HuH-7.5 (cell line): ENCODE data around the gene DCP1B.
A peak's percentile ranks its signal among the peaks of the same experiment; 100 is the strongest.

Experiments used
- DNase-seq: peaks from one replicate; pipeline ENCODE4 v3.0.0; 2011; ENCODE audit warnings: low spot score

Gene DCP1B

DNA sequence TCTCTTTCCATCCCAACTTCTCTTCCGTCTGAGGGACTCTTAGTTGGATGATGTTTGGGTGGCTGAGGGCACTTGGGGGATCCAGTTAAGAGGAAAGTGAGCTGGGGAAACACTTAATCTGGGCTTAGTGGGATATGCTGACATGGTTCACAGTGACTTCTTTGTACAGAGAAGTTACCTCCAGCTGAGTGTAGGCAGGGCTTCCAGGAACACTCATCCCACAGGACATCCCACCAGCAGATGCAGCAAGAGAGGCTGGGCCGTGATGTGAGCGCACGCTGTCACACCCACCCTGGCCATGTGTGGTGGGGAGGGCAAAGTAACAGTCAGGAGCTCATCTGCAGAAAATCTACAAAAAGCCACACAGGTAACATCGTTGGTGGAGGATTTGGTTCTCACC, 85.0 kb downstream of the DCP1B start:
- peak; percentile 14 for DNase-seq

DNA sequence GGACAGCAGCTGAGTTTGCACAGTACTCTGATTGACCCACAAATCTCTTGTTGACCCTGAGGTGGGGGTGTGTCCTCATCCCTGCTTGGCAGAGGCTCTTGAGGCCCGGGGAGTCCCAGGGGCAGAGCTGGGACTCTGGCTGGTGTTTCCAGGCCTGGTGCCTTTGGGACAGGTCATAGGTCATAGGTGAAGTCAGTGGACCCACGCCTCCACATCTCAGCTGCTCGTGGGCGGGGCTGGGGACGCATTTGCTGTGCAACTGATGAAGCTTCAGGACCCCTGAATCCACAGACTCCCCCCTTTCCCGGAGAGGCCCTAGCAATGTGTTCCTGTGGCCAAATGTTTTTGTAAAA, 85.4 kb downstream of the DCP1B start:
- DNase-seq, result no peak

GRCh38 chr12:1918081-1918883, 86.0 kb downstream of the DCP1B start, which contains the start of gene CACNA2D4:
Gene CACNA2D4 (minus strand): TSS chr12:1918652. CDS start chr12:1918473, 179 bp downstream.
- no peak for DNase-seq

GRCh38 chr12:1917172-1918070, 86.8 kb downstream of the DCP1B start:
- DNase-seq, result no peak

DNA sequence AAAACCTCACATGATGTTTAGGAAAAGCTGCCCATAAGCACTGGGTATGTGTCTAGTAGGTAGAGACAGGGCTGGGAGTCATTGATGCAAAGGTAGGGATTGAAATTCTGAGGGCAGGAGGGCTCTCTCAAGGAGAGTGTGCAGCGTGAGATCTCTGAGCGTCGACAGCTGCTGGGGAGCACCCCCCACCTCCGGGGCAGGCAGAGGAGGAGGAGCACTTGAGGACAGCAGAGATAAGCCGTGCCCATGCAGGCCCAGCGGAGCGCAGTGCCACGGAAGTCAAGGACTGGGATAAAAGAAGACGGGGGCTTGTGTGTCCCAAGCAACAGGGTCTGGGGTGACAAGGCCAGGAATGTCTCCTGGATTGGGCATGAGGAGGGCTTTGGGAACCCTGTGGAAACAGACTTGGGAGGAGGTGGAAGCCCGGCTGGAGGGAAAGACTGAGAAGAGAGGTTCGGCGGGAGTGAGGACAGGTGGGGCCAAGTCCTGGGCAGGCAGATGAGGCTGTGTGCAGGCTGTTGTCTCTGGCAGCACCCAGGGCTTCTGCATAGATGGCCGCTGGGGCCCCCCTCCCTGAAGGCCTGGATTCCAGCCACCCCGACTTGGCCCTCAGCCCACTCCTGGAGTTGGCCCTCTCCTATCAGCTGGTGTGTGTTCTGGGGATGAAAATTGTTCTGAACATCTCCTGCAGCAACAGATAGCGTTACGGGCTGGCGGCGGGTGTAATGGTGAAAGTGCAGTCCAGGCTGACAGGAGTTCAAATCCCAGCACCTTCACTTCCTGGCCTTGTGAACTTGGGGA, 87.7 kb downstream of the DCP1B start:
- no peak for DNase-seq

DNA sequence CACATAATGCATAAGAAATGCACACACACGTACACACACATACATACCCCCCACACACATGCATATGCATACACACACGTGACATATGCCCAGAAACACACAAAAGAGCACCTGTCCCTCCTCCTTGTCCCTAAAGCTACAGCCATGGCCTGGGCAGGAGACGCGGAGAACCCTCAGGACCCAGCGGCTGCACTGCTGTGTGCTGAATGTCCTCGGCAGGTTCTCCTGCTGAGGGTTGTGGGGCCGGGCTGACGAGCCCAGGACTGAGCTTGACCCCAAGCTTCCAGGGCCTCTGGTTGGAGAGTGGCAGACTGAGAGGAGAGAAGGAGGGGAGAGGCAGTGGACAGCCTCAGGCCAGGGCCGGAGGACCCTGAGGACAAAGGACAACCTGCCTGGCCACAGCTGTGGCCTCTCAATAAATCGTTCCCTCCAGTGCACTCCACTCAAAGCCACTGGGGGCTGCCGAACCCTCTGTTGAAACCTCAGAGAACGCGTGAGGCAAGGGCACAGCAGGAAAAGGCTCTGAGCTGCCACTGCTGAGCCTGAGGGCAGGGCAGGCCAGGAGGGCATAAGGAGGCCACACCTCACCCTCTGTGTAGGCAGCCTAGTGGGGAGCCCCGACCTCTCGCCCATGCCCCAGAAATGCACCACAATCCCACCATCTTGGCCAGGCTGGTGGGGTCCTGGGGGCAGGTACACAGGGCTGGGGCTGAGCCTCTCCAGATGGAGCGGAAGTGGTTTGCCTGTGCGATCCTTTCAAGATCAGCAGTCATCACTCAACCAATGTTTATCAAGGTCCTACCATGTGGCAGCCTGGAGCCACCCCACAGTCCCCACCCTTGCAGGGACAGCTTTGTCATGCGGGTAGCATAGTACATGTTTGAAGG, 88.9 kb downstream of the DCP1B start:
- no peak for DNase-seq

GRCh38 chr12:1914114-1914911, 89.9 kb downstream of the DCP1B start:
- DNase-seq, result no peak

DNA sequence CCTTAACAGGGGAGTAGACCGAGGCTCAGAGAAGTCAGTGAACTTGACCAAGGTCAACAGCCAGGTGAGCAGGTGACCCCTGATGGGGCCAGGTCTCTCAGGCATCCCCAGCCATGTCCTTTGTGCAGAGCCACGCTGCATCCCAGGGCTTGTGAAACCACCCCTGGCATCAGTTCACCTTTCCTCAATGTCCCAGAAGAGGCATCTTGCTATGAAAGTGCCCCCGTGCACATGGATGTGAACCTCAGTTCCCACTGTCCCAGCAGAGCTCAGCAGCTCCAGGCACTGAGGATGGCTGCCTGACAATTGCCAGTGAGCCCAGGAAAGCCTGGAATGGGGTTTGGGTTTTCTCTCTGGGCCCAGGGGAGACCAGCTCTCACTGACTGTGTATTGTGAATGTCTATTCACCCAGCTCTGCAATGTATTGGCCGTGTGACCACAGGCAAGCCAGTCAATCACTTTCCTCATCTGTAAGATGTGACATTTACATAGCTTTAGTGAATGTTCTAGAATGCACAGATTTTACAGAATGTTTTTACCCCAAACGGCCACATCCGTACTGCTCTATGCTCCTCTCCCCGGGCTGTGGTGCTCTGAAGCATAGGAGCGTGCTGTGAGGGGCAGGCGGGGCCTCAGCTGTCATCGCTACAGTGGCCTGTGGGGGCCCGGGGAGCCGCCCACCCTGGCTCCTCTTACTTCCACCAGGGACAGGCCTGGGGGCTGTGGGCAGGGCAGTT, 90.7 kb downstream of the DCP1B start:
- no peak for DNase-seq

- no peak for DNase-seq
Observed at GRCh38 chr12:1912580-1913376, 91.5 kb downstream of the DCP1B start.

DNA sequence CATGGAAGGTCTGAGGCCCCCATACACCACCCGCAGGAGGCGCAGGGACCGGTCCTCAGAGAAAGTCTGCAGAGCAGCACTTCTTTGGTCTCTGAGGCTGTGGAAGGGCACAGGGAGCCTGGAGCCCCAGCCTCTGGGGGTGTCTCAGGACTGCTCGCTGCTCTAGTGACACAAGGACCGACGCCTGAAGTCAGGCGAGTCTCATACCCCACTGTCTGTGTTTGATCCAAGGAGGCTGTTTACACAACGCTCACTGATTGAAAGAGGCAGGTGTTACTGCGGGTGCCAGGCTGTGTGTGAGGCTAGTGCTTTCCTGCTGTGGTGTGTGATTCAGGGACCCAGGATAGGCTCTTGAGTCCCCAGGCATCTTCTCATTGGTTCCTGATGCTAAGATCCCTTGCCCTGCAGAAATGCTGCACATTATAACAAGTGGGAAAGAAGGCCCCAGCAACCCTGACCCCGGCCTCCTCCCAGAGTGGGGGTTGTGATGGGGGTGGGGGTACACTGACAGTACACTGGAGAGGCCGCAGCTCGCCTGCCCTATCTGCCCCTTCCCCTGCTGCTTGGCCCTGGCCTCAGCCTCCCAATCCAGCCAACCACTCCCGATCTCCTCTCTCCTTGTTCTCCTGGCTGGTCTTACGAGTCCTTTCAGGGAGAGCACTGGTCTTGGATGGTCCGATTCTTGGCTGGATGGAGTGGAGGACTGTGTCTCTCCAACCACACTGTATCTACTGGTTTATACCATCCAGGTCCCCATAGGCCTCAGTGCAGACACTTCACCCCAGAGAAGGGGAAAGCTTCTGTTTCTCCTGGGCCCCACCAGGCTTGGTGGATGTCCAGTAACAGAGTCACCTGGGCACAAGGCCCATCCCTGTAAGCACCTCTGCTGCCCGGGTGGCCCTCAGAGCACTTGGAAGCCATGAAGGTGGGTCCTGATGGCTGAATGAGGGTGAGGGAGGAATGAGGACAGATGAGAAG, 92.4 kb downstream of the DCP1B start:
- no peak for DNase-seq

DNA sequence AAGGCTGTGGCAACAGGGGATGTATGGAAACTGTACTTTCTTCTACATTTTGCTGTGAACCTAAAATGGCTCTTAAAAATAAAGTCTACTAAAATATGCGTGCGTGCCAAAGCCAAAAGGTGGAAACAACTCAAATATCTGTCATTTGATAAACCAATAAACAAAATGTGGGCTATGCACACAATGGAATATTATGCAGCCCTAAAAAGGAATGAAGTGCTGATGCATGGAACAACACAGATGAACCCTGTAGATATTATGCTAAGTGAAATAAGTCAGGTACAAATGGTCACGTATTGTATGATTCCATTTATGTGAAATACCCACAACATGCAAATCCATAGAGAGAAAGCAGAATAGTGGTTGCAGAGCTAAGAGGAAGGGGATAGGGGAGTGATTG, 93.8 kb downstream of the DCP1B start:
- DNase-seq, result no peak

DNA sequence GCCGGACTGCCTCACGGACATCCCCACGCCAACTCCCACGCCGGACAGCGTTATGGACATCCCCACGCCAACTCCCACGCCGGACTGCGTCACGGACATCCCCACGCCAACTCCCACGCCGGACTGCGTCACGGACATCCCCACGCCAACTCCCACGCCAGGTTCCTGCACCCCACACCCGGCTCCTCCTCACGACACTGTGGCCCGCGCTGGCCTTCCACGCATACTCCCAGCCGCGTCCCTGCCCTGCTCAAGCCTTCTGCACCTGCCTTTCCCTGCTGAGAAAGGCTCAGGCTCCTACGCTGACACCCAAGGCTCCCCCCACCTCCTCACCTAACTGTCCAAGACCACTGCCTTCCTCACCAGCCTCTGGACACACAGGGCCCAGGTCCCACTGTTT, 95.5 kb downstream of the DCP1B start:
- DNase-seq, result no peak

DNA sequence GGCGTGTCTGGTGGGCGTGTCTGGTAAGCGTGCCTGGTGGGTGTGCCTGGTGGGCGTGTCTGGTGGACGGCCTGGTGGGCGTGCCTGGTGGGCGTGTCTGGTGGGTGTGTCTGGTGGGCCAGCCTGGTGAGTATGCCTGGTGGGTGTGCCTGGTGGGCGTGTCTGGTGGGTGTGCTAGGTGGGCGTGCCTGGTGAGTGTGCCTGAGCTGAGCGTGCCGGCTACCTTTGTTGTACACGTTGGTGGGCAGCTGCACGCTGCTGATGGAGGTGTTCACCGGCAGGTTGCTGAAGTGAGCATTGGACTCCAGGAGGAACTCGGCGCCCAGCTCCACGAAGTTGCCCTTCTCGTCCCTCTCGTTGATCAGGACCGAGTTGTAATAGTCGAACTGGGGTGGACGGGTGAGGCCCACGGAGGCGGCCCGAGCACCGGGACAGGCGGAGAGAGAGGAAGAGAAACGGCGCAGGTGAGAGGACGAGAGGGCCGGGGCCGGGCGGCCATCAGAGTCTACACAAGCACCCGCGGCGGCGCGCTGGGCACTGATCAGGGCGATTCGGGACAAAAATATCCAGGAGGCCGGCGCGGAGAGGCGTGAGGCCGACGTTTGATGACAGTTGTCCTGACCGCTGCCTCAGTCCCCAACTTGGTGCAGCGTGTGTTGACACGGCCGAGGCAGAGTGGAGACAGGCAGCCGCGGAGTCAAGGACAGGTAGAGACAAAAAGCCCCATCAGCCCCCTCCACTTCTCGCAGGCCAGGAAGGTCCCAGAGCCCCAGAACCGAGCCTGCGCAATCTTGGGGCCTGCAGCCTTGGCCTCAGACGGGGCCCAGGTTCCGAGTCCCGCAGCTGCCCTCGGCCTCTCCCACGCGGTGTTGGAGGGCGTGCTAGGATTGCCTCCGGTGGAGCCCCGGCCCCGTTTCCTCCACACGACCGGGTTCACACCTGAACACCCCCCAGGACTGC, 96.3 kb downstream of the DCP1B start:
- DNase-seq, result no peak

DNA sequence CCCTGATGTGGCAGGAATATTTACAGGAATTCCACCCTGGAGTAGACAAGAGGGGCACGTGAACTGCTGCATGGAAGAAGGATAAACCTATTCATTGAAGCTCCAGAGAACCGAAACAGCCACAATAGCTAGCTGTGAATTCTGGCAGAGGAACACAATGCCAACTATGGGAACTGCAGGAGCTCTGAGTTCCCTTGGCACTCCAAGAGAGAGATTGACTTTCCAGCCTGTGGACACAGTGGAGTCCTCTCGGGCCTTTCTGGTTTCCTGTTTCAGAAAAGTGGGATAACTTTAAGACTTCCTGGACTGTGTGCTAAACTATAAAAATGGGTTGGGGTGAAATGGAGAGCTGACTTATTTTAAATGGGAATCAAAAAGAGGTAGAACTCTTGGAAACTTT, 97.7 kb downstream of the DCP1B start:
- DNase-seq, result no peak

- no peak for DNase-seq
Observed at GRCh38 chr12:1904875-1905274, 99.4 kb downstream of the DCP1B start.

DNA sequence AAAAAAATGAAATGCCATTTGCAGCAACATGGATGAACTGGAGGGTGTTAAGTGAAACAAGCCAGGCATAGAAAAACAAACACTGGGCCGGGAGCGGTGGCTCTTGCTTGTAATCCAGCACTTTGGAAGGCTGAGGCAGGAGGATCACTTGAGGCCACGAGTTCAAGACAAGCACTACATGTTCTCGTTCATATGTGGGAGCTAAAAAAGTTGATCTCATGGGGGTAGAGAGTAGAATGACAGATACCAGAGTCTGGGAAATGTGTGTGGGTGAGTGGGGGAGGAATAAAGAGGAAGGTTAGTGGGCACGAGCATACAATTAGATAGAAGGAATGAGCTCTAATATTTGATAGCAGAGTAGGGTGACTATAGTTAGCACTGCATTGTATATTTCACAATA, 107.3 kb downstream of the DCP1B start:
- DNase-seq, result no peak
